Muscle layer of duodenum (tissue), 2 donors: ENCODE measurements around the gene BCR.

ENCODE experiments used
- H3K27ac ChIP-seq: one replicate; pipeline ENCODE4 v1.7.0; 2013; ENCODE audit warnings: mild to moderate bottlenecking, low read length
- H3K27me3 ChIP-seq: one replicate; pipeline ENCODE4 v1.7.0; 2013; ENCODE audit warnings: low read depth, mild to moderate bottlenecking, control low read depth, low read length
- H3K36me3 ChIP-seq, 2 donors: one replicate each; pipeline ENCODE4 v1.7.0; 2013; ENCODE audit warnings: low read length in 2 of 2, control low read depth in 1 of 2, mild to moderate bottlenecking in 1 of 2; ENCODE audit not compliant: insufficient read depth in 2 of 2, control insufficient read depth in 1 of 2
- H3K4me1 ChIP-seq, 2 donors: one replicate each; pipeline ENCODE4 v1.7.0; 2013; ENCODE audit warnings: low read length in 2 of 2, mild to moderate bottlenecking in 2 of 2, control low read depth in 1 of 2, moderate library complexity in 1 of 2; ENCODE audit not compliant: insufficient read depth in 2 of 2, control insufficient read depth in 1 of 2
- H3K4me3 ChIP-seq, 2 donors: one replicate each; pipeline ENCODE4 v1.7.0; 2013; ENCODE audit warnings: low read length in 2 of 2, low read depth in 1 of 2, mild to moderate bottlenecking in 1 of 2
- H3K9me3 ChIP-seq, 2 donors: one replicate each; pipeline ENCODE4 v1.7.0; 2013; ENCODE audit warnings: low read length in 2 of 2, control low read depth in 1 of 2, mild to moderate bottlenecking in 1 of 2; ENCODE audit not compliant: control insufficient read depth in 1 of 2
- donor health status: healthy.

BCR gene

DNA sequence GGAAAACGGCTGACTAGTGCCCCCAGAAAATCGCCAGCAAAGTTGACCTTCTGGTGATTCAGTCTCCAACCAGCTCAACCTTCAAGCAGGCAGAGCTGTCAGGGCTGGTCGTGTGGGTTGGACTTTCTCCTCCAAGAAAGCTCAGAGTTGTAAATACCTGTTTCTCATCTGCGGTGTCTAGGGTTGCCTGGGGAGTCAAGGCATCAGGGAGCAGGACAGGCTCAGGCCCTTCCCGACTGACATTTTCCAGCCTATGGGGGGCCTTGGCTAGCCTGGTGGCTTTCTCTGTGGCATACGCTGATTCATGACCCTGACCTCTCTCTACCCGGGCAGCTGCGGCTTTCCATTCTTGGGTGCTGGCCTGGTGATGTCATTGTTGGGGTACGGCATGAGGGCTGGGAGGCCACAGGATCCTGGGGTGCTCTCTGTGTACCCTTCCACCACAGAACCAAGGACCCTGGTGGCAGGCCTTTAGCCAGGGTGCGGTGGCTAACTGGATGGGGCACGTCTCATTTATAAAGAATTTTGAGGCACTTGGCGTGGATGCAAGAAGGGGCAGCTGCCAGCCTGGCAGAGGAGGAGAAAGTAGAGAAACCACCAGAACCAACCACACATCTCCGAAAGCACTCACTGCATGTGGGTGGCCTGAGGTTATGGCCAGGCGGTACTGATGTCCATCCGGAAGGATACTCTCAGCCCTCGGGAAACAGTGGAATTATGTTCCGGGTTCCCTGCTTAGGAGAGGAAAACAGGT lies 64.9 kb downstream of the BCR start:
- Histone ChIP-seq H3K36me3 (no peaks in the 10 kb centered on the region), H3K4me3 (no peak overlapping the region), H3K9me3 (no peaks in the 10 kb centered on the region), H3K27ac (no peak overlapping the region), H3K4me1 (peaks cover 0 to 22% of the 10 kb centered on the region in 2 donors), H3K27me3 (no peaks in the 10 kb centered on the region)

GRCh38 chr22:23245799-23246136 lies 65.5 kb downstream of the BCR start:
- Histone ChIP-seq H3K9me3 (no peaks in the 10 kb centered on the region), H3K27me3 (no peaks in the 10 kb centered on the region), H3K4me3 (no peak overlapping the region), H3K36me3 (no peaks in the 10 kb centered on the region), H3K27ac (no peak overlapping the region), H3K4me1 (peaks cover 0 to 22% of the 10 kb centered on the region in 2 donors)

- Histone ChIP-seq H3K4me3 (no peak overlapping the region), H3K27ac (no peak overlapping the region), H3K36me3 (no peaks in the 10 kb centered on the region), H3K9me3 (no peaks in the 10 kb centered on the region), H3K4me1 (peaks cover 0 to 21% of the 10 kb centered on the region in 2 donors), H3K27me3 (no peaks in the 10 kb centered on the region)
Measured at GRCh38 chr22:23246982-23247766, 66.9 kb downstream of the BCR start.

- H3K4me1 ChIP-seq: peaks cover 0 to 17% of the 10 kb centered on the region in 2 donors
- H3K36me3 ChIP-seq: peaks cover 0 to under 1% of the 10 kb centered on the region in 2 donors
- H3K4me3 ChIP-seq: no peak overlapping the region
- no peak overlapping the region for H3K27ac ChIP-seq
- H3K27me3 ChIP-seq: no peaks in the 10 kb centered on the region
- H3K9me3 ChIP-seq: no peaks in the 10 kb centered on the region
Measured at GRCh38 chr22:23248583-23248982, 68.3 kb downstream of the BCR start.

DNA sequence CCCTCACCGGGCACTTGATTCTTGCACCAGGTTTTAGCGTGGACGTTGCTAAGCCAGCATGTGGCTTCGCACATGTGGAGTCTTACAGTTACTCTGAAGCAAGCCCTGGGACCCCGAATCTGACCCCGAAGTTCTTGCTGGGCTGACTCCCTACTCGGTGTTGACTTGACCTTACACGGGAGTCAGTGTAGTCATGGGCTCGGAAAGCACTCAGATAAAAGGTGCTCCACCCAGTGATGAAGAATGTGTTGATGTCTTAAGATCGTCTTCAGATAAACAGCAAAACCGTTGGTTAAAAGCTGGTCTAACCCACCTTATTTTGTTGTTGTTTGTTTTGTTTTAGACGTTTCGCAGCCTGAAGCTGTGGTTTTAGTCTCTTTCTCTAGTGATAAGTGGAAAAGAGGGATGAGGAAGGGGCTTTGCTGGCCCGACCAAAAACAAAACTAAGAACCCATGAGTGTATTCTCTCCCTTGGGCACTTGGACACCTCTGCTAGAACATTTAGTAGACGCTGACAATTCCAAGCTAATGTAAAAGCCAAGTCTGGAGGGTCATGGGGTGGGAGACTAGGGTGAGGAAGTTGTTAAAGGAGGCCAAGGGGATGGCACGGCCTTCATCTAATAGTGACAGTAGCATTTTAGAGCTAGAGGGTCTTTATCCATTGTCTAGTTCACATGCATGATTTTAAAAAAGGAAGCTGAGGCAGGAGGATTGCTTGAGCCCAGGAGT lies 69.9 kb downstream of the BCR start:
- Histone ChIP-seq H3K36me3 (peaks cover 3 to 12% of the 10 kb centered on the region in 2 donors), H3K4me3 (no peak overlapping the region), H3K4me1 (peaks cover 0 to 9% of the 10 kb centered on the region in 2 donors), H3K9me3 (no peaks in the 10 kb centered on the region), H3K27ac (no peak overlapping the region), H3K27me3 (no peaks in the 10 kb centered on the region)

- Histone ChIP-seq H3K4me1 (peaks cover 0 to 9% of the 10 kb centered on the region in 2 donors), H3K27ac (no peak overlapping the region)
Measured at GRCh38 chr22:23250785-23251363, 70.6 kb downstream of the BCR start.

GRCh38 chr22:23251445-23252093 lies 71.3 kb downstream of the BCR start:
- Histone ChIP-seq H3K27me3 (no peaks in the 10 kb centered on the region), H3K27ac (no peak overlapping the region), H3K4me1 (peaks cover under 1 to 16% of the 10 kb centered on the region in 2 donors), H3K36me3 (peaks cover 9 to 16% of the 10 kb centered on the region in 2 donors), H3K4me3 (no peak overlapping the region), H3K9me3 (no peaks in the 10 kb centered on the region)

More at GRCh38 chr22:23250785-23251363, 70.6 kb downstream of the BCR start:
- Histone ChIP-seq H3K27me3 (no peaks in the 10 kb centered on the region), H3K9me3 (no peaks in the 10 kb centered on the region), H3K4me3 (no peak overlapping the region), H3K36me3 (peaks cover 9 to 13% of the 10 kb centered on the region in 2 donors)

DNA sequence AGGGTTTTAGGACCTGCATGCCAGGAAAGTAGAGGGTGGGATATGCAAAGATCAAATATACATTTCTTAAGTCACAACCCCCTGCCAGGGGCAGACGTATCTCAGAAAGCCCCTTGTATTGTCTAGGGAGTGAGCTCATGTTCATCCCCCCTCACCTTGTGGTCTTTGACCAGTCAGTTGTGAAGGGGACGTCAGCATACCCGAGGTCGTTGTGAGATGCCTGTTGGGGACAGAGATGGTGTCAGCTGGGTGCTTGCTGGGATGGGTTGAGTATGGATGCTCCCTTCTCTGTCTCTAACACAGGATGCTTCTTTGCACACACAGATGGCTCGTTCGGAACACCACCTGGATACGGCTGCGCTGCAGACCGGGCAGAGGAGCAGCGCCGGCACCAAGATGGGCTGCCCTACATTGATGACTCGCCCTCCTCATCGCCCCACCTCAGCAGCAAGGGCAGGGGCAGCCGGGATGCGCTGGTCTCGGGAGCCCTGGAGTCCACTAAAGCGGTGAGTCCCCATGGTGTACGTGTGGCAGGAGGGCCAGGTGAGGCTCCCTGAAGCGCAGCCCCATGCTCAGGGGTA lies 73.3 kb downstream of the BCR start:
- Histone ChIP-seq H3K27me3 (no peaks in the 10 kb centered on the region), H3K4me3 (no peak overlapping the region), H3K36me3 (peaks cover 9 to 16% of the 10 kb centered on the region in 2 donors), H3K4me1 (peaks cover 6 to 20% of the 10 kb centered on the region in 2 donors), H3K27ac (no peak overlapping the region), H3K9me3 (no peaks in the 10 kb centered on the region)

- Histone ChIP-seq H3K4me1 (peaks cover 6 to 19% of the 10 kb centered on the region in 2 donors), H3K9me3 (no peaks in the 10 kb centered on the region), H3K36me3 (peaks cover 9 to 16% of the 10 kb centered on the region in 2 donors), H3K4me3 (no peak overlapping the region), H3K27ac (no peak overlapping the region), H3K27me3 (no peaks in the 10 kb centered on the region)
Measured at GRCh38 chr22:23255506-23256170, 75.3 kb downstream of the BCR start.
